ENCODE measurements around the gene FANCI. TPM values are rescaled to one million over a fixed set of nuclear protein-coding genes. Genes with fewer than 3 reads are reported as not detected.
A peak's percentile ranks its signal among the peaks of the same experiment; 100 is the strongest.

Gene FANCI
- total and polyA plus RNA-seq, 2 of the 13 experiments (the other 11 are each of a cell fraction or from before 2014, with no cell fraction given) = 15.7 to 68.8 TPM

DNA sequence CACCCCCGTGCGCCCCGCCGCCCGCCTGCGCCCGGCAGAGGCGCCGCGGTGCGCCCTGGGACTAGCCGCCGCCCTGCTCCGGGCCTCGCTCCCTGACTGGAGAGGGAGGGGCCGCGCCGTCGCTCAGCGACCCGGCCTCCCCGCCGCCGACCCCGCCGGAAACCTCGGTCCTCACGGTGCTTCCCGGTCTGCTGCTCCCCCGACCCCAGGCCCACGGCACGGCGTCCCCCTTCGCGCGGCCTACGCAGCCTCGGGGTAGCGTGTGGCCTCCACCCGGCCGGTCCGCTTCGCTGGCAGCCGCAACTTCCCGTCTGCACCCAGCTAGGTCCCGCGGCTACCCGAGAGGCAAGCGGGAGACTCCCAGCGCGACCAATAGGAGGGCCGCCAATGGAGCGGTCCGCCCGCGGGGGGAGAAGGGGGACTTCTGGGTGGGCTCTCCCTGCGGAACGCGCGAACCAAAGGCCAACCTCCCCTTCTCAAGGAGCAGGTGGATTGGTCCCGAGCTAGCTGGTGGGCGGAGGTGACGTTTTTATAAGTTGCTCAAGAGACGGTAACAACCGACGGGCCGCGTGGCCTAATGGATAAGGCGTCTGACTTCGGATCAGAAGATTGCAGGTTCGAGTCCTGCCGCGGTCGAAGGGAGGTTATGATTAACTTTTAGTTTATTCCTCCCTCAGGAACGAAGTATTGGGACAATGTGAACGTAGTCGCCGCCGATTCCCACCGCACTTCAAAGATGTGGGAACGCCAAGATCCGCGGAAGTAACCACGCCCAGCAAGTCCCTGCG lies 90.9 kb downstream of the FANCI start, which contains the start of gene POLG (continued):
- no peak for TF ChIP-seq FOXM1 (CRISPR knock-in tag; IDR thresholded peaks at IDR 0.05)
- no peak for TF ChIP-seq ZNF569 (CRISPR knock-in tag; IDR thresholded peaks at IDR 0.05; ENCODE audit: borderline replicate concordance)
- no peak for TF ChIP-seq ZNF496 (CRISPR knock-in tag; IDR thresholded peaks at IDR 0.05; ENCODE audit: insufficient replicate concordance)
- TF ChIP-seq ZBTB3 (CRISPR knock-in tag; IDR thresholded peaks at IDR 0.05; ENCODE audit: borderline replicate concordance, low read depth) = no peak
- peak; percentile 82 for TF ChIP-seq ZFP90 (CRISPR knock-in tag; IDR thresholded peaks at IDR 0.05; ENCODE audit: borderline replicate concordance)
- TF ChIP-seq, protein P1, sequence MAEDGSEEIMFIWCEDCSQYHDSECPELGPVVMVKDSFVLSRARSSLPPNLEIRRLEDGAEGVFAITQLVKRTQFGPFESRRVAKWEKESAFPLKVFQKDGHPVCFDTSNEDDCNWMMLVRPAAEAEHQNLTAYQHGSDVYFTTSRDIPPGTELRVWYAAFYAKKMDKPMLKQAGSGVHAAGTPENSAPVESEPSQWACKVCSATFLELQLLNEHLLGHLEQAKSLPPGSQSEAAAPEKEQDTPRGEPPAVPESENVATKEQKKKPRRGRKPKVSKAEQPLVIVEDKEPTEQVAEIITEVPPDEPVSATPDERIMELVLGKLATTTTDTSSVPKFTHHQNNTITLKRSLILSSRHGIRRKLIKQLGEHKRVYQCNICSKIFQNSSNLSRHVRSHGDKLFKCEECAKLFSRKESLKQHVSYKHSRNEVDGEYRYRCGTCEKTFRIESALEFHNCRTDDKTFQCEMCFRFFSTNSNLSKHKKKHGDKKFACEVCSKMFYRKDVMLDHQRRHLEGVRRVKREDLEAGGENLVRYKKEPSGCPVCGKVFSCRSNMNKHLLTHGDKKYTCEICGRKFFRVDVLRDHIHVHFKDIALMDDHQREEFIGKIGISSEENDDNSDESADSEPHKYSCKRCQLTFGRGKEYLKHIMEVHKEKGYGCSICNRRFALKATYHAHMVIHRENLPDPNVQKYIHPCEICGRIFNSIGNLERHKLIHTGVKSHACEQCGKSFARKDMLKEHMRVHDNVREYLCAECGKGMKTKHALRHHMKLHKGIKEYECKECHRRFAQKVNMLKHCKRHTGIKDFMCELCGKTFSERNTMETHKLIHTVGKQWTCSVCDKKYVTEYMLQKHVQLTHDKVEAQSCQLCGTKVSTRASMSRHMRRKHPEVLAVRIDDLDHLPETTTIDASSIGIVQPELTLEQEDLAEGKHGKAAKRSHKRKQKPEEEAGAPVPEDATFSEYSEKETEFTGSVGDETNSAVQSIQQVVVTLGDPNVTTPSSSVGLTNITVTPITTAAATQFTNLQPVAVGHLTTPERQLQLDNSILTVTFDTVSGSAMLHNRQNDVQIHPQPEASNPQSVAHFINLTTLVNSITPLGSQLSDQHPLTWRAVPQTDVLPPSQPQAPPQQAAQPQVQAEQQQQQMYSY (CRISPR knock-in tag; IDR thresholded peaks at IDR 0.05) = no peak
- peak; percentile 57; the same call in 1 of the 2 replicates for TF ChIP-seq NR2F2 (IDR thresholded peaks at IDR 0.05; ENCODE audit: borderline replicate concordance, low read depth)
- TF ChIP-seq GZF1 (CRISPR knock-in tag; IDR thresholded peaks at IDR 0.05) = peak; percentile 0; the same call in 1 of the 2 replicates
- TF ChIP-seq, protein P2, sequence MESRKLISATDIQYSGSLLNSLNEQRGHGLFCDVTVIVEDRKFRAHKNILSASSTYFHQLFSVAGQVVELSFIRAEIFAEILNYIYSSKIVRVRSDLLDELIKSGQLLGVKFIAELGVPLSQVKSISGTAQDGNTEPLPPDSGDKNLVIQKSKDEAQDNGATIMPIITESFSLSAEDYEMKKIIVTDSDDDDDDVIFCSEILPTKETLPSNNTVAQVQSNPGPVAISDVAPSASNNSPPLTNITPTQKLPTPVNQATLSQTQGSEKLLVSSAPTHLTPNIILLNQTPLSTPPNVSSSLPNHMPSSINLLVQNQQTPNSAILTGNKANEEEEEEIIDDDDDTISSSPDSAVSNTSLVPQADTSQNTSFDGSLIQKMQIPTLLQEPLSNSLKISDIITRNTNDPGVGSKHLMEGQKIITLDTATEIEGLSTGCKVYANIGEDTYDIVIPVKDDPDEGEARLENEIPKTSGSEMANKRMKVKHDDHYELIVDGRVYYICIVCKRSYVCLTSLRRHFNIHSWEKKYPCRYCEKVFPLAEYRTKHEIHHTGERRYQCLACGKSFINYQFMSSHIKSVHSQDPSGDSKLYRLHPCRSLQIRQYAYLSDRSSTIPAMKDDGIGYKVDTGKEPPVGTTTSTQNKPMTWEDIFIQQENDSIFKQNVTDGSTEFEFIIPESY (CRISPR knock-in tag; IDR thresholded peaks at IDR 0.05) = no peak; the same call in 1 of the 2 replicates
- TF ChIP-seq ZSCAN29 (CRISPR knock-in tag; conservative IDR thresholded peaks at IDR 0.05) = peak; percentile 90; the same call in 1 of the 2 replicates
- TF ChIP-seq, protein P3, sequence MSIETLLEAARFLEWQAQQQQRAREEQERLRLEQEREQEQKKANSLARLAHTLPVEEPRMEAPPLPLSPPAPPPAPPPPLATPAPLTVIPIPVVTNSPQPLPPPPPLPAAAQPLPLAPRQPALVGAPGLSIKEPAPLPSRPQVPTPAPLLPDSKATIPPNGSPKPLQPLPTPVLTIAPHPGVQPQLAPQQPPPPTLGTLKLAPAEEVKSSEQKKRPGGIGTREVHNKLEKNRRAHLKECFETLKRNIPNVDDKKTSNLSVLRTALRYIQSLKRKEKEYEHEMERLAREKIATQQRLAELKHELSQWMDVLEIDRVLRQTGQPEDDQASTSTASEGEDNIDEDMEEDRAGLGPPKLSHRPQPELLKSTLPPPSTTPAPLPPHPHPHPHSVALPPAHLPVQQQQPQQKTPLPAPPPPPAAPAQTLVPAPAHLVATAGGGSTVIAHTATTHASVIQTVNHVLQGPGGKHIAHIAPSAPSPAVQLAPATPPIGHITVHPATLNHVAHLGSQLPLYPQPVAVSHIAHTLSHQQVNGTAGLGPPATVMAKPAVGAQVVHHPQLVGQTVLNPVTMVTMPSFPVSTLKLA (IDR thresholded peaks at IDR 0.05) = 0 out of 2 replicates have a peak, but pooled peaks have one; percentile 4
- no peak for TF ChIP-seq MEIS1 (CRISPR knock-in tag; IDR thresholded peaks at IDR 0.05; ENCODE audit: borderline replicate concordance)
- TF ChIP-seq, protein P4, sequence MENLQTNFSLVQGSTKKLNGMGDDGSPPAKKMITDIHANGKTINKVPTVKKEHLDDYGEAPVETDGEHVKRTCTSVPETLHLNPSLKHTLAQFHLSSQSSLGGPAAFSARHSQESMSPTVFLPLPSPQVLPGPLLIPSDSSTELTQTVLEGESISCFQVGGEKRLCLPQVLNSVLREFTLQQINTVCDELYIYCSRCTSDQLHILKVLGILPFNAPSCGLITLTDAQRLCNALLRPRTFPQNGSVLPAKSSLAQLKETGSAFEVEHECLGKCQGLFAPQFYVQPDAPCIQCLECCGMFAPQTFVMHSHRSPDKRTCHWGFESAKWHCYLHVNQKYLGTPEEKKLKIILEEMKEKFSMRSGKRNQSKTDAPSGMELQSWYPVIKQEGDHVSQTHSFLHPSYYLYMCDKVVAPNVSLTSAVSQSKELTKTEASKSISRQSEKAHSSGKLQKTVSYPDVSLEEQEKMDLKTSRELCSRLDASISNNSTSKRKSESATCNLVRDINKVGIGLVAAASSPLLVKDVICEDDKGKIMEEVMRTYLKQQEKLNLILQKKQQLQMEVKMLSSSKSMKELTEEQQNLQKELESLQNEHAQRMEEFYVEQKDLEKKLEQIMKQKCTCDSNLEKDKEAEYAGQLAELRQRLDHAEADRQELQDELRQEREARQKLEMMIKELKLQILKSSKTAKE (CRISPR knock-in tag; IDR thresholded peaks at IDR 0.05; ENCODE audit: borderline replicate concordance) = peak; percentile 55
- TF ChIP-seq ZNF33B (CRISPR knock-in tag; IDR thresholded peaks at IDR 0.05) = no peak
- TF ChIP-seq, protein P5, sequence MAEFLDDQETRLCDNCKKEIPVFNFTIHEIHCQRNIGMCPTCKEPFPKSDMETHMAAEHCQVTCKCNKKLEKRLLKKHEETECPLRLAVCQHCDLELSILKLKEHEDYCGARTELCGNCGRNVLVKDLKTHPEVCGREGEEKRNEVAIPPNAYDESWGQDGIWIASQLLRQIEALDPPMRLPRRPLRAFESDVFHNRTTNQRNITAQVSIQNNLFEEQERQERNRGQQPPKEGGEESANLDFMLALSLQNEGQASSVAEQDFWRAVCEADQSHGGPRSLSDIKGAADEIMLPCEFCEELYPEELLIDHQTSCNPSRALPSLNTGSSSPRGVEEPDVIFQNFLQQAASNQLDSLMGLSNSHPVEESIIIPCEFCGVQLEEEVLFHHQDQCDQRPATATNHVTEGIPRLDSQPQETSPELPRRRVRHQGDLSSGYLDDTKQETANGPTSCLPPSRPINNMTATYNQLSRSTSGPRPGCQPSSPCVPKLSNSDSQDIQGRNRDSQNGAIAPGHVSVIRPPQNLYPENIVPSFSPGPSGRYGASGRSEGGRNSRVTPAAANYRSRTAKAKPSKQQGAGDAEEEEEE (CRISPR knock-in tag; IDR thresholded peaks at IDR 0.05; ENCODE audit: borderline replicate concordance) = no peak
- peak; percentile 89; the same call in 1 of the 2 replicates for TF ChIP-seq NFKB2 (CRISPR knock-in tag; IDR thresholded peaks at IDR 0.05; ENCODE audit: borderline replicate concordance)

All from HepG2 (cell line).